SW 1271 (cell line): ENCODE data around the gene CREB5.
A peak's percentile ranks its signal among the peaks of the same experiment; 100 is the strongest.

Experiments
- DNase-seq, 2 experiments: peaks; one replicate each; lab custom pipeline; 2025; lab: John Stamatoyannopoulos, UW

Gene CREB5

DNA sequence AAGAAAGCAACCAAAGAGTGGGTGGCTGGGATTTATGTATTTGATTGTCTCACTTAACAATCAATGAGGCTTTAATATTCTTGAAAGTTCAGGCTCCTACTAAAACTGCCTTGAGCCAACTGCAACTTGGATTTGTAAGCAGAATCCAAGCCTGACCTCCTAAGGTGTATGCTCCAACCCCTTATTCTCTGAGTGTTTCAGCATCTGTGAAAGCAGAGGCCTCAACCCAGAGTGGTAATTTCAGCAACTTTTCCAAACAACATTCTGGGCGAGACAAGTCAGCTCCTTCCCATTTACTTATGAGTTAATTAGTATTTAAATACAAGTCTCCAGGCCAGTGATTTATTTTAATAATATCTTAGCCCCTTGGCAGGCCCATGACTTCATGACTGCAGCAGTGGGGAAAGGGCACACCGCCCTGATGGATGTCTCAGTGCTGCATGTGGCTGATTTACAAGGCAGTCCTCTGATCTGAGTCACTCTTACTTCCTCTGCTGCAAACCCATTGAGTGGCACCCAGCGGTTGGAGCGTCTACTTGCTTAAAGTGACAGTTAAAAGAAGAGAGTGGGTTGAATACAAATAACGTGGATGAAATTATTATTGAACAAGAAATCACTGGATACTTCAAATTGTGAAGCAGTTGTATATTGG lies 336.7 kb downstream of the CREB5 start:
- DNase-seq: peak in 1 of 2 experiments; percentile 67

DNA sequence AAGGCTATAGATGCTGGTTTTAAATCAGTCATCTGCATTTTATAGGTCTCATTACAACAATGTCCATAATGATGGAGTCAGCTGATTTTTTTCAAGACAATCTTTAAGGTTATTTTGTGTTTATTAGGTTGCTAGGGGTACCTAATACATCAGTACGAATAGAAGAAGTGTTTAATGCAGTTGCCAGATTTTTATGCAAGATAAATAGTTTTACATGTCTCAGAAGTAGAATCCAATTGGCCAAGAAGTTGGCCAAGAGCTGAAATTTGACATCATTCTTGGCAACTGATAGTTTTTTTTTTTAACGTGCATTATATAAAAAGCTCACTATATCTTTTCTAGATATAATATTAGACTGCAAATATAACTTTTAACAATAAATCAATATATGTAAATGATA lies 337.3 kb downstream of the CREB5 start:
- no peak for DNase-seq

DNA sequence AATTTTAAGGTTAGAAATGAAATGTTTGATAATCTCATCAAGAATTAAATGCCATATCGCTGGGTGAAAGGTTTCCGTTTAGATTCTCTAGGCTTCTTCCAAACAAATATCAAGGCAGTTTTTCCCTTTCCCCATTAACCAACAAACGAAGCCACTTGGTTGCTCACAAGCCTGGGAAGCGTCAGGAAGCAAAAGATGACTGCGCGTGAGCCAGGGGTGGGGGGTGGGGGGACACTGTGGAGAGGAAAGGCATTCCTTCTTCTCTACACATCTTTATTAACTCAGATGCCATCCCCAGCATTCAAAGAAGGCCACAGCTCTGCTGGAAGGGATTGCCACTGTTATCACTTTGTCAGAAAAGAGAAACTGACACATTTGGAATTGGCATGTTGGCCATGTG lies 338.7 kb downstream of the CREB5 start:
- no peak for DNase-seq

DNA sequence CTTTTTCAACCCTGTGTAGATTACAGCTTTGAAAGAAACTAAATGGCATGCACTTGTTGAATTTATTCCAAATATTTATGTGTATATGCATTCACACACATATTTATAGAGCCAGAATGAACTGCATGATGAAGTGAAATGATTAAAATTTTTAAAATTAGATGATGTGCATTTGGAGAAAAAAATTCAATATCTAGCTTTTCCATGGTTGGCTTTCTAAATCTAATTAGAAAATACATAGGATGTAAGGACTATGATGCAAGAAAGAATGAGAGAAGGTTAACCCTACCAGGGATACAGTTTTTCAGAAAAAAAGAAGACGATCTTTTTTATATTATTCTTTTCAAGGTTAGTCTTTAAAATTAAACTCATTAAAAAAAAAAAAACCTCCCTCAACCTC lies 341.3 kb downstream of the CREB5 start:
- no peak for DNase-seq

DNA sequence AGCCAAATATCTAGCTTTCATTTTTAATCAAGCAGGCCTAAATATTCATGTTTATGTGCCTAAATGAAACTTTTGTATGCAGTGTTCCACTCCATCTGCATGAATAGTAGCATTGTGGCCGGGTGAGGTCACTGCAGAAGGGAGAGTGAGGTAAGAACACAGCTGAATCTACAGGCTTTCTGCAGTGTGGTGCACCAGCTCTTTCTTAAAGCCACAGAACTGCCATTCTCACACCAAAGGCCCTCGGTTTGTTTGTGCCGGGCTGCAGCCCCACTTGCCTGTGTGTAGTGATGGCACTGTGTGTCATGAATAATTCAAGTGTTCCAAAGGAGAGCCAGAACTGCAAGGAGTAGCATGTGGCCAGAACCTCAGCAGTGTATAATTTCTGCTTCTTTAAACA lies 341.7 kb downstream of the CREB5 start:
- DNase-seq: no peak

DNA sequence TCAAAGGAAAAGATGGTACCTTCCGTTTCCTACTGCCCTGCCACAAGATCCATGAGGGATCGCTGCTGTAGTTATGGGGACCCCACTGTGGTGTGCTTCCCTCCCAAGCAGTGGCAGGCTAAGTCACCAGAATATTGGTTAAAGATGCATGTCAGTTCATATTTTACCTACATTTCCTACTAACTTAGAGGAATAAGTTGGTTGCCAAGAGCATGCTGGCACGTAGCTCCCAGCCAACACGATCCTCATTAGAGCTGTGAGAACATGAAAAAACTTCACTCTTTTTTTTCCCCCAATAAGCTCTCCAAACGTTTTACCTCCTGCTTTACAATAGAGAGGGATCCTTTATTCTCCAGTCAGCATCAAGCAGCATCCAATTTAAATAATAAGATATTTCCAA lies 342.1 kb downstream of the CREB5 start:
- no peak for DNase-seq

DNA sequence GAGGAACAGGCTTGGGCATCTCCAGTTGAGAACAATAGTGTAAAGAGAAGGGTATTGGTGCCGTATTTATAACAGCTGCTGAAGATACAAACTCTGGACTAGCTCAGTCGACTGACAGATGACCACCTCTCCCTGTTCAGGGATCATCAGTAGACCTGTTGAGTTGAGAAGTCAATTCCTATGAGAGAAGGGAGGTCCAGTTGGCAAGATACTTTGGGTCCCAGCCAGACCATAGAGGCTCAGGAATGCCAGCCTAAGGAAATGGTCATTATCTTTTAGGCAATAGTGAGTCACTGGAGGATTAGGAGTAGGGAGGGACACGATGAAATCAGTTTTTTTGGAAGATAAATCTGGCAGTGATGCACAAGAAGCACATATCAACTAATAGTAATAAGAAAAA lies 342.9 kb downstream of the CREB5 start:
- DNase-seq: no peak

DNA sequence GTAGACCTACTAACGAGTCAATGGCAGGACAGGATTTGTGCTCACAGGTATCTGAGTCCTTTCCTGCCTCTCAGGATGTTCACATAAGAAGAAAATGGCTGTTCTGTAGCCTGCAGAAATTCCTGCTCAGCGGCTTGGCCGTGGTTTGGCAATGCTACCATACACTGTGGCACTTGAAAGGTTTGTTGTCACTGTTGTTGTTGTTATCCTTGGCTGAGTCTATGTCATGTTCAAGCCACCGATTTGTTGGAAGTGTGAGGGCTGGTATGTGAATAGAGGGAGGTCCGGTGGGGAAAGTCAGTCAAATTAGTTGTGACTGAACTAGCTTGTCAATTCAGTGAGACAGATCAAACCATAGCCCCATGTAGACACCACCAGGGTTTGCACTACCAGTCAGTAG lies 345.9 kb downstream of the CREB5 start:
- no peak for DNase-seq

DNA sequence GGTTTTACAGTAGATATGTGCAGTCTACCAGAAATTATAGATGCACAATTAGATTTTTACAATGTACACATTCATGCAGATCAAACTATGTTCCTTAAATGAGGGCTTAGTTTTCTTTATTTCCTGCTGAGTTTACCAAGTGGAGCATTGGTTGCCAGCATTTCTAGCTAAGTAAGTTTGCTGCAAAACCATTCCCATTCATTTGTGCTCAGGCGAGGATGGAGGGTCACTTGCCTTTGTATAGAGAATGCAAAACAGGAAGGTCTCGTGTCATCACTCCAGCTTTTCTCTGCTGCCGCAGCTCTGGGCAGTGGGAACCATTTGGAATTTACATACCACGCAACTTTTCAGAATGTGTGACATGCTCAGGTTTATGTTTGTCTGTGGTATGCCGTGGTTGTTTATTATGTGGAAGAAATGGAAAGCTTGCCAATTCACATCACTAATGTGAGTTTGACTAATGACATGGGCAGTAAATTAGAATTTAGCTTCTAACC lies 347.2 kb downstream of the CREB5 start:
- DNase-seq: no peak

DNA sequence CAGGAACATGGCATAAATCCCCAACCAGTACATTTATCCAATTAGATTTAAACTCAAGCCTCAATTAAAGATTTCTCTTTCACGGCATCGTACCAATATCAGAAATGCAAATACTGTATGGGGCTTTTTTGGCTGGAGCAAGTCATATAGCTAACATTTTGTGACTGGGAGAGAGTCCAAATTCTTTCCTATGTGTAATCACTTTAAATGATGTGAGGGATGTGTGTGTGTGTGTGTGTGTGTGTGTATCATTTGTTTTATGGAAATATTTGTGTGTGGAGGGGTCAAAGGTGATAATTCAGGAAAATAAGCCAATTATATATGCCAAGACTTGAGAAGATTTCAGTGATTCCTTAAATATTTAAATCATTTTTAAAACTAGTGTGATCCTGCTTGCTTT lies 349.2 kb downstream of the CREB5 start:
- no peak for DNase-seq

DNA sequence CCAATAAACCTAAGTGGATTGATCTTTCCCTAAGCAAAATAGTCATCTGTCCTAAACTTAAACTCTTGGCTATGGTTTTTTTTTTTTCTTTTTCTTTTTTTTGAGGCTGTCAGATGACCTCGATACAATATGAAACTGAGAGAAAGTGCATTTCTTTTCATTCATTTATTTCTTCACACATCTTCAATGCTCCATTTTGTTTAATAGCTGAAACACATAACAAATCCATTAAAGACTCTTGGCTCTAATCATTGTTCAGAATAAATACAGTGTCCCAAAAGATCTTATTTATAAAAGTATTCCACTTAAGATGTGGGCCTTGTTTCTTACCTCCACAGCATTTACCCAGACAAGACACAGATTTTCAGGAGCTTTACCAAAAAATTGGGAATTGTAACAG lies 350.3 kb downstream of the CREB5 start:
- no peak for DNase-seq

DNA sequence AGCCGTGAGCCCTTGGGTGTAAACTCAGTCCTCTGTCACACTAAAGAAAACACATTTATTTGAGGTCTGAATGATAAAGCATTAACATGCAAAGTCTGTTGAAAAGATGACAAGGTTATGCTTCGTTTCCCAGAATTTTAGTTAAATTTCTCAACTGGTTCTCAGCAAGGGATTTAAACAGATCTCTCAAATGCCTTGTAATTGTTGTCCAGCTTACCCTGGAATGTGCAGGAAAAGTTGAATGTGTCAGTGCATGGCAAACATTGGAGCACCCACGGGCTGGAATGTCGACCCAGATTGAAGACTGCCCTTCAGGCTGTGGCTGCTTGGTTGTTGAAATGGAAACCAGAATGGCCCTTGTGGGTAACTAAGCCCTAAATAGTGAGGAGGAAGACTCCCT lies 354.0 kb downstream of the CREB5 start:
- DNase-seq: no peak

DNA sequence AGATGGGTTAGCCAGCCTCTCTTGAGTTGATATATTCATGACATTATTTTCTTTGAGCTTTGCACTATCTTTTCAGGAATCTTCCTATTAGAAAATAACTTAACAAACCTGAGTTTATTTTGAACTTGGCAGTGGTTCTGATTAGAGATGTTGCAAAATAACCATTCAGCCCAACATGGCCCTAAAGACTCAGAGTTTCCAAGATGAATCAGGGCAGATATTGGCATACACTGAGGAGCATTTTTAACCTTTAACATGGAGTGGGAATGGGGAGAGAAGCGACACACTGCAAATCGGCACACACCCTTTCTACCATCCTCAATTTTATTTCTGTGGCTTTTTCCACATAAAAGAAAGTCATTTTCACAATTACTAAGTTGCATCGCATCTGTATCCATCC lies 355.0 kb downstream of the CREB5 start:
- no peak for DNase-seq

DNA sequence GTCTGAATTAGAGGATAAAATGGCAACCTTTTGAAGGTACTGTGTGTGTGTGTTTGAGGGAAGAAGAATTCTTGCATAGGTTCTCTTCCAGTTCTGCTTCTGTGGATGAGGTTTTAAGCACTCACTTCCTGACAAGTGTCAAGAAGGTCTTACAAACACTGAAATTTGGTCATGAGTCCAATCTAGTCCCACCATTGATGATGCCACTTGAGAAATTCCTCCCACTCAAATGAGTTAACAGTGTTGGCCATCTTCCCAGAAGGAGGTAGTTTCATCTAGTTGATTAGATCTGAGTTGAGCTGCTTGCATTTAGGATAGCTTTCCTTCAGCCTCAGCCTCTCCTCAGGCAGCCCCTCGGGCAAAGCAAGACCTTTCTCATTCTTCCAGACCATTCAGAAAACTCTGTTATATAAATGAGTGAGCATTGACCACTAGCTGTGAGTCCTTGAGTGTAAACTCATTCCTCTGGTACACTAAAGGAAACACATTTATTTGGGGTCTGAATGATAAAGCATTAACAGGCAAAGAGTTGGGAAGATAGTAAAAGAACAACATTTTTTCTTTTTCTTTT lies 356.3 kb downstream of the CREB5 start:
- no peak for DNase-seq

DNA sequence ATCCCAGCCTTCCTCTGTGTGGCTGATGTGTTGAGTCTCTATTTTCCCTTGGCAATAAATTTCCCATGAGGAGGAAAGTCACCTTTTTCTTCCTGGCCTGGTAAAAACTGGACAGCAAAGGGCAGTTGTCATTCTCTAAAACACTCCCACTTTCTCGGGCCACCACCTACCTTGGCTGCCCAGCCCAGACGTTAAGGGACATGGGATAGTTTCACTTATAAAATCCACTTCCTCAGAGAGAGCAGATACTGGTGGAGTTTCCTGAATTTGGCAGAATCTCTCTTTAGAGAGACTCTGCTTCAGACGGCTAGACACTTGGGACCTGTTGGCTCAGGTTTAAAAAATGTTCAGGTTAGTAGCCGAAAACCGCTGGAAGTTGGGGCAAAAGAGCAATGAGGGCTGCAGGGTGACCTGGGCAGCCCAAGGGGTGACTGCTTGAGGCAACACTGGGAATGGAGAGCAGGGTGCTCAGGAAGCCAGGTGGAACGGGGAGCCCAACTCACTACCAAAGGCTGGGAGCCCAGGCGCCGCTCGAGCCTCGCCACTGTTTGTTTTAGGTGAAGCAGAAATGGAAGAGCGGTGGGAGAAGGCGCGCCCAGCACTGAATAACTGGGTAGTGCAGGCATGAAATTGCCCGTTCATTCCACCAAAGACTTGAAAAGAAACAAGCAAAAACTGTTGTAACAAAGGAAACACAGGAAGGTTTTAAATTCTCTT lies 359.7 kb downstream of the CREB5 start:
- DNase-seq: no peak

DNA sequence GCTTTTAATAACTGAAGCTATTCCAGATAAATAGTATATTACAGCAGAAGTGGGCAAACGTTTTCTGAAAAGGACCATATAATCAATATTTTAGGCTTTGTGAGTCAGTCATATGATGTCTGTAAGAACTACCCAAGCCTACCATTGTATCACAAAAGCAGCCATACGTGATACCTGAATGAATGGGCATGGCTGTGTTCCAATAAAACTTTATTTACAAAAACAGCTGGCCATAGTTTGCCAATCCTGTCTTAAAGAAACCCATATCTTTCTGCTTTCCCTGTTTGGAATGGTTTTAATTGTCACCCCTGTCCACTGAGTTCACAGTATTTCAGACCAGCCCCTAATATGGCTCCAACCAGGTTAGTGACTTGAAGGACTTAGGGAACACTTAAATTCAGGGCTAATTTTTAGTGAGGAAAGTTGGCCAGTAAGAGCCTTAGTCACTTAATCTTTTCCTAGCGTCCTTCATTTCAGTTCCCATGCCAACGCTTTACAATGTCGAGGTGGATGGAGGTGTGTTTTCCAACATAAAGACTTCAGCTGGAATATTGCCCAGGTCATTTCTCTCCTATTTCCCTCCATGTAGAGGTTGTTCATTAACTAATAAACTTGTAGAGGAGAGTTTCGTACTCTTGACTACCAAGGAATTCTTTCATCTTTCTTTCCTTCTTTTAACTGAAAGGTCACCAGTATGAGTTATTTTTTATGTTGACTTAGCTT lies 361.3 kb downstream of the CREB5 start:
- no peak for DNase-seq

DNA sequence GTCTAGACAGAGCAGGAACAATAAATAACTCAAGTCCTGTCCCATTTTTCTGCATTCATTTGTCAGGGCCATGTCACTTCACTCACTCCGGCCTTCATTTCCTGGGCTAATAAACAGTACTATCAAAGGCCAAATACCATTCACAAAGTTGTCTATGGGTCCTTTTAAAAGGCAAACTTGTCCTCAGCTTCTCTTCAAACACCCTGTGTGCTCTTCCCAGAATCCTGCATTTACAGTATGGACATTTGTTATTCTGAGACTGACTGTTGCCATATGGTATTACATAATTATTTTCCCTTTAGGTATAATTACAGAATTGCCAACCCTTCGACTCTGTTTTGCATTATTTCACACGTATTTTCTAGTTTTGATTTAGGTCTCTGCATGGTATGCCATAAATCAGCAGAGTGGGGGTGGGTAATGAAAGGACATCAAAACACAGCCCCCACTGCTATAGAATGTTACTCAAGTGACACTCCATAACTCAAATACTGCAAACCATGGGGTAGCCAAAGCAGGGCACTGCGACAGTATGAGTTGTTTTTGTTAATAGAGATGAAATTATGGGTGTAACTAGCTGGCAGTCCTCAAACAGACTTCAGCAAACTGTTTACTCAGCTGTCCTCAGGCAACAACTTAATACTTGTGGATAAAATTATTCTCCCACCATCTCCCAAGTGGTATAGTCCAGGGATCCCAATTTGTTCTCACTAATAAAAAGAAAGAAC lies 362.1 kb downstream of the CREB5 start:
- DNase-seq: no peak

DNA sequence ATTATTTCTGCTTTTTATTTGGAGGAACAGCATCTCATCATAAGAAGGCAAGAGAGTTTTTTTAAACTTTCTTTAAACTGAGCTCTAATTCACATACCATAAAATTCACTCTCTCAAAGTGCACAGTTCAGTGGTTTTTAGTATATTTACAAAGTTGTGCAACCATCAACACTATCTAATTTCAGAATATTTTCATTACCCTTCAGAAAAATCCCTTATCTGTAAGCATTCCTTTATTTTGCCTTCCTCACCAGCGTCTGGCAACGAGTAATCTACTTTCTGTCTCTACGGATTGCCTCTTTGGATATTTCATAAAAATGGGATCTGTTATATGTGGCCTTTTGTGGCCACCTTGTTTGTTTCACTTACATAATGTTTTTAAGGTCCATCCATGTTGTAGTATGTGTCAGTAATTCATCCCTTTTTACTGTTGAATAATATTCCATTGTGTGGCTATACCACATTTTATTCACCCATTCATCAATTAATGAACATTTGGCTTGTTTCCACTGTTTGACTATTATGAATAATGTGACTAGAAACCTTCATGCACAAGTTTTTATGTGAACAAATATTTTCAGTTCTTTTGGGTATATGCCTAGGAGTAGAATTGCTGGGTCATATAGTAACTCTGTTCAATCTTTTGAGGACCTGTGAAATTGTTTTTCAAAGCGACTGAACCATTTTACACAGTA lies 364.3 kb downstream of the CREB5 start:
- DNase-seq: no peak

DNA sequence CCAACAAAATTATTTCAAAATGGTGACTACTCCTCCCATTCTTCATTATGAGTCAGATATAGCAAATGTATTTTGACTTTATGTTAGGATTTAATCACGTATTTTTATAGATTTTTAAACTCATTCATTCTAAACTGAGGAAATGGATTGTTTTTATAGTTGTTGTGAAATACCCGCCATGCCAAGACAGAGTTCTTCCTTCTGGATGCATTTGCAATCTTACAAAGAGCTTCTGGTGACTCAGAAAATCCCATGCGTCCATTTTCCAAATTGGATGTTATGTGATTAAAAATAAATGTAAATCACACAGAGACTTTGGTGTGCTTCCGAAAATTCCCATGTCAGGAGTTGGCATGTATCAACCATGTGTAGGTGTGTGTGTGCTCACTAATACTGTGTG lies 366.5 kb downstream of the CREB5 start:
- no peak for DNase-seq

DNA sequence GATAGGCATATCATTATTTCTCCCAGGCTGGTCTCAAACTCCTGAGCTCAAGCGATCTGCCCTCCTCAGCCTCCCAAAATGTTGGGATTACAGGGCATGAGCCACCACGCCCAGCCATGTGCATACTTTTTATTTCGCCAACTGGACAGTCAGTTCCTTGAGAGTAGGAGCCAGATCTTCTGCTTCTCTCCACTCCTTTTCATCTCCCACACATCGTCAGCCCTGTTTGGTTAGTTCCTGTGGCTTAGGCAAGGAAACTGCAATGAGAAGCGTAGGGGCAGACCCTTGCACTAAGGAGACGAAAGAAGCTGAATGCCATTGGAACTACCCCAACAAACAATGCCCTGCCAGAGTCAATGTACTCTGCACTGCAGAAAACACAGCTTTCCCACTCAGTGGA lies 367.6 kb downstream of the CREB5 start:
- no peak for DNase-seq

DNA sequence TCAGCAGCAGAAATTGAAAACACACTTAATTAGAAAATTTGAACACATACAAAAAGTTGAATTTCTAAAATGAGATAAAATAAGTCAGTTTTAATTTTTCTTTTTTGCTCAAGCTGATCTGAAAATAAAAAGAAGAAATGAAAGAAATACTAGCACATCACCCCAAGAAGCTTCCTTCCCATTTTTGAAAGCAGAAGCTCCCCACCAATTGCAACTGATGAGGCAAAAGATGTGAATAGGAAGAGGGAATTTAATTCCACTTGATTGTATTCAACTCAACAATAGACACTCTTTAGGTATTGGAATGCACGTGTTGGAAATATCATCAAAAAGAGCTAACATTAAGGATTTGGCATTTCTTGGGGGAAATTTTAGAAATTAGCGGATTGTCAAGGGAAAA lies 370.0 kb downstream of the CREB5 start:
- no peak for DNase-seq
